ENCODE data around the gene AGBL1. TPM values are rescaled to one million over a fixed set of nuclear protein-coding genes. Genes with fewer than 3 reads are reported as not detected.

AGBL1 gene
- total RNA-seq, 2 donors from 2014 or later, result not detected

GRCh38 chr15:86494475-86494874 is 414.8 kb downstream of the AGBL1 start:
- Histone ChIP-seq H3K9me3 (no peaks in the 10 kb centered on the region), H3K36me3 (no peaks in the 10 kb centered on the region), H3K4me3 (no peak overlapping the region), H3K27ac (no peak overlapping the region), H3K4me1 (no peaks in the 10 kb centered on the region), H3K27me3 (no peaks in the 10 kb centered on the region)
- no peak for DNase-seq (ENCODE audit: low spot score)
- no peak for TF ChIP-seq CTCF (IDR thresholded peaks at IDR 0.05)

GRCh38 chr15:86502301-86502700 is 422.6 kb downstream of the AGBL1 start:
- Histone ChIP-seq H3K27me3 (no peaks in the 10 kb centered on the region), H3K27ac (no peak overlapping the region), H3K4me1 (no peaks in the 10 kb centered on the region), H3K9me3 (peaks cover 0 to 10% of the 10 kb centered on the region in 2 donors), H3K4me3 (no peak overlapping the region), H3K36me3 (no peaks in the 10 kb centered on the region)
- no peak for TF ChIP-seq CTCF (IDR thresholded peaks at IDR 0.05)
- no peak for DNase-seq (ENCODE audit: low spot score)

DNA sequence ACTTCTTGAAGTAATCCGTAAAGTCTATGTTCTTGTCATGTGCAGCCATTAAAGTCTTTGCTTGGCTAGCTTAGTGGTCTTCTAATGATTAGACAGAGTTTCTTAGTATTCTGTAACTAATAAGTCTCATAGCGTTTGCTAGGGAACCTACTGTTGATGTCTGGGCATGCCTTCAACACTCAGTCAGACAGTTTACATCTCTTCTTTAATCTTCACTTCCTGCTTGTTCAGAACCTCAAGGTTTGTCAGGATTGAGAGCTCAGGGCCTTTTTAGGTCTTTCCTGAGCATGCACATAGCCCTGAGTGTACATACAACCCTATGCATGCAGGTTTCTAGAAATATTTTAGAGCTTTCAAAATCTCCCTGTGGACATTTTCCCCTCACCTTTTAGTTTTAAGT is 426.3 kb downstream of the AGBL1 start:
- no peaks in the 10 kb centered on the region for H3K4me1 ChIP-seq

GRCh38 chr15:86506401-86506800 is 426.7 kb downstream of the AGBL1 start:
- Histone ChIP-seq H3K27ac (no peak overlapping the region), H3K4me3 (no peak overlapping the region), H3K27me3 (no peaks in the 10 kb centered on the region), H3K4me1 (no peaks in the 10 kb centered on the region), H3K36me3 (no peaks in the 10 kb centered on the region), H3K9me3 (peaks cover 0 to 10% of the 10 kb centered on the region in 2 donors)
- no peak for DNase-seq (ENCODE audit: low spot score)
- no peak for TF ChIP-seq CTCF (IDR thresholded peaks at IDR 0.05)

More for the DNA sequence above, 426.3 kb downstream of the AGBL1 start:
- TF ChIP-seq CTCF (IDR thresholded peaks at IDR 0.05), result no peak
- Histone ChIP-seq H3K36me3 (no peaks in the 10 kb centered on the region), H3K27ac (no peak overlapping the region), H3K4me3 (no peak overlapping the region), H3K27me3 (no peaks in the 10 kb centered on the region), H3K9me3 (peaks cover 0 to 10% of the 10 kb centered on the region in 2 donors)
- no peak for DNase-seq (ENCODE audit: low spot score)

DNA sequence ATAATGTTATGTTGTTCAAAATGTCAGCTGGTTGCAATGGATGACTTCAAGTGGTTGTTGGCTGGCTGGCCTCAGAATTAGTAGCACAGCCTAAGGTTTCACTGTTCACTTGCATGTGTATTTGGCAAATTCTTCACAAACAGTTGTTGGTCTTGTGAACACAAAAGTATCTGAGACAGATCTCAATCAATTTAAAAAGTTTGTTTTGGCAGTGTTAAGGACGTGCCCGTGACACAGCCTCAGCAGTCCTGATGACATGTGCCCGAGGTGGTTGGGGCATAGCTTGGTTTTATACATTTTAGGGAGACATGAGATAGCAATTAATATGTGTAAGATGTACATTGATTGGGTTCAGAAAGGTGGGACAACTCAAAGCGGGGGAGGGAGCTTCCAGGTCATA is 436.0 kb downstream of the AGBL1 start:
- Histone ChIP-seq H3K36me3 (no peaks in the 10 kb centered on the region), H3K4me1 (no peaks in the 10 kb centered on the region), H3K4me3 (no peak overlapping the region), H3K9me3 (peaks cover 0 to 4% of the 10 kb centered on the region in 2 donors), H3K27ac (no peak overlapping the region), H3K27me3 (no peaks in the 10 kb centered on the region)
- TF ChIP-seq CTCF (IDR thresholded peaks at IDR 0.05), result no peak
- no peak for DNase-seq (ENCODE audit: low spot score)

DNA sequence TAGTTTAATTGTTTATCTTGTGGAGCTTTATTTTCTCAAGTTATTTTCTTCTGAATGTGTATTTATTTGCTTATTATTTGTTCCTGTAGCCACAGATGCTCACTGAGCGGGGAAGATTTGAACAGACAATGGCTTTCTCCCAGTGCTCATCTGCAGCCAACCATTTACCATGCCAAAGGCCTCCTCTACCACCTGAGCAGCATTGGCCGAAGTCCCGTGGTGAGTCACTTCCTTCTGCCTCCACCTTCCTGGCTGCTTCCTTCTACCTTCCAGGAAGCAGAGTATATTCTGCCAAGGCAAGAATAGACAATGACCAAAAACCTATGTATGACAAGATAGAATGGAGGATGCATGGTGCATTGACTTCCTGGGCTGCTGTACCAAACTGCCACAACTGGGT is 443.1 kb downstream of the AGBL1 start:
- no peak for DNase-seq (ENCODE audit: low spot score)
- Histone ChIP-seq H3K9me3 (no peaks in the 10 kb centered on the region), H3K4me3 (no peak overlapping the region), H3K36me3 (no peaks in the 10 kb centered on the region), H3K27ac (no peak overlapping the region), H3K4me1 (no peaks in the 10 kb centered on the region), H3K27me3 (no peaks in the 10 kb centered on the region)
- no peak for TF ChIP-seq CTCF (IDR thresholded peaks at IDR 0.05)

Measured in right atrium auricular region (tissue), 2 donors.